SK-N-MC (cell line): ENCODE data around the gene PPP2R2C.

Experiments
- DNase-seq: peaks from one replicate; pipeline ENCODE4 v3.0.0-alpha.2; 2011; ENCODE audit warnings: low read depth, low spot score
- H3K27ac ChIP-seq: fragments of 200-600 bp; sonication (generic); 2 replicates; pipeline ENCODE4 v1.5.1; 2016; ENCODE audit warnings: mixed run types
- H3K36me3 ChIP-seq: fragments of 200-600 bp; sonication (generic); 2 replicates; pipeline ENCODE4 v1.6.1; 2017; ENCODE audit warnings: antibody characterized with exemption, low read length, mixed read lengths; ENCODE audit not compliant: insufficient read depth
- H3K4me3 ChIP-seq: fragments of 200-600 bp; sonication (generic); 2 replicates; pipeline ENCODE4 v1.5.1; 2016
- H3K9ac ChIP-seq: fragments of 200-600 bp; sonication (generic); 2 replicates; pipeline ENCODE4 v1.8.0; 2017; ENCODE audit warnings: mixed run types, mixed read lengths; ENCODE audit not compliant: insufficient read length
- H3K9me3 ChIP-seq: fragments of 200-600 bp; sonication (generic); 2 replicates; pipeline ENCODE4 v1.6.1; 2017; ENCODE audit warnings: low read depth, mild to moderate bottlenecking, antibody characterized with exemption, low read length, moderate library complexity, mixed read lengths
- EZH2 ChIP-seq: fragments of 200-600 bp; sonication (generic); IDR thresholded peaks from one replicate; pipeline ENCODE4 v1.6.1; 2017; ENCODE audit warnings: antibody characterized with exemption
- FOXP2 ChIP-seq: optimal IDR thresholded peaks from 2 replicates; pipeline ENCODE3; 2011; ENCODE audit warnings: mild to moderate bottlenecking, moderate library complexity; ENCODE audit not compliant: insufficient read depth; ENCODE audit errors: extremely low read length, control extremely low read depth
- POLR2AphosphoS5 ChIP-seq: IDR thresholded peaks from 2 replicates; pipeline ENCODE4 v1.6.1; 2012; ENCODE audit warnings: mild to moderate bottlenecking, low read depth, low read length, borderline replicate concordance

Gene PPP2R2C

DNA sequence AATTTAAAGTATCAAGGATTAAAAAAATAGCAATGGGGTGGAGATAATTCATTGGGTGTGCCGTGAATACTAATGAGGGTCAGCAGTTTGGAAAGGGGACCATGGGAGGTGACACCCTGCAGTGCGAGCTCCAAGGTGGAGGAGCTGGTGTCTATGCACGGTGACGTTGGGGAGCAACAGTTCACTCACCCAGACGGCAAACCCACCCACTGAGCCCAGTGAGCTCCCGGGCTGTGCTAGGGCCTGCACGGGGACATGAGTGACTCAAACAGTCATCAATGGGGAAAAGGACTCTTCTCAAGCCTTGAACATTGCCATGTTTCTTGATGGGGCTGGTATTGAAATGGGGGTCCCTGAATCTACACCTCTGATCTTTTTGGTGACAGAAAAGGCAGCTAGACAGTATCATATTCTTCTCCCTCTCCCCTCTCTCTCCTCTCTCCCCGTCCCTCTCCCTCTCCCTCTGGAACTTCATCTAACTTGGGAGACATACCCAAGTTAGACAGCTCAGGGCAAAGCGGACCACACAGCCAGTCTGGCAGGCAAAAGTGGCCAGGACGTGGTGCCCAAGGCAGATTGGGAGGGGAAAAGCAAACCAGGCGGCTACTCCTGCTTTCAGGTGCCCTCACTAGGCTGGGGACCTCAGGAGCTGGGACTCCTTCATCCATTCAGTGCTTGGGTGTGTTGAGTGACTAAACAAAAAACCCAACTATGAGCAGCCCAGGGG, 26.3 kb upstream of the PPP2R2C start:
- H3K9me3 ChIP-seq, result no peaks in the 10 kb centered on the region
- no peak for TF ChIP-seq POLR2AphosphoS5
- no peak for TF ChIP-seq EZH2
- no peak for TF ChIP-seq FOXP2
- H3K27ac ChIP-seq, result no peak overlapping the region
- H3K36me3 ChIP-seq, result no peaks in the 10 kb centered on the region
- H3K4me3 ChIP-seq, result no peak overlapping the region
- no peak for DNase-seq
- H3K9ac ChIP-seq, result no peak overlapping the region

DNA sequence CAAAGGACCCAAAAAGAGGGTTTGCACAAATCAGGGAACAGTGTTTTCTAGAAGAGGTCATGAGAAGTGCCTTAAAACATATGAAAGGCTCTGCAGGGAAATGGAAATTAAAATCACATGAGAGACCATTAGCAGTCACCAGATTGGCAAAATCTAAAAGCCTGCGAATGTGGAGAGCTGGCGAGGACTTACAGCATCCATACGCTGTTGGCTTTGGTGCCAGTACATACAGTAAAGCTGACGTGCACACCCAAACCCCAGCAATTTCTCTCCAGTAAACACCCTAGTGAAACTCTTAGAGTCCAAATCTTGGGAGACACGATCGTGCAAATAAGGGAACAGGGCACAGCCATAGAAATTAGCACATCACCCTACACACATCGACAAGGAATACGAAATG, 25.4 kb upstream of the PPP2R2C start:
- Histone ChIP-seq H3K9me3 (no peaks in the 10 kb centered on the region), H3K9ac (no peak overlapping the region), H3K36me3 (no peaks in the 10 kb centered on the region), H3K27ac (no peak overlapping the region), H3K4me3 (no peak overlapping the region)
- TF ChIP-seq EZH2, result no peak
- no peak for TF ChIP-seq POLR2AphosphoS5
- TF ChIP-seq FOXP2, result no peak
- DNase-seq, result no peak

DNA sequence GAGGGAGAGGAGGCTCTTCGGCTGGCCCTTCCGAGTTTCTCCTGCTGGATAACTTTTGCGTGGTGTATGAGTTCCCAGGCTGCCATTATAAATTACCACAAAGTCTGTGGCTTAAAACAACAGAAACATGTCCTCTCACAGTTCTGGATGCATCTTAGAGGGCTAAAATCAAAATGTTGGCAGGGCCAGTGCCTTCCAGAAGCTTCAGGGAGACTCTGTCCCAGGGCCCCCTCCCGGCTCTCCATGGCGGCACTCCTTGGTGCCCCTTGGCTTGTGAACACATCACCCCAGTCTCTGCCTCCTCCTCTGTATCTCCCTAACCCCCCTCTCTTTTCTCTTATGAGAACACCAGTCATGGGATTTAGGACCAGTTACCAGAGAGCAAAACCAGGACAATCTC, 23.3 kb upstream of the PPP2R2C start:
- no peaks in the 10 kb centered on the region for H3K9me3 ChIP-seq
- H3K4me3 ChIP-seq, result no peak overlapping the region
- H3K9ac ChIP-seq, result no peak overlapping the region
- TF ChIP-seq FOXP2 (no peak), POLR2AphosphoS5 (no peak), EZH2 (no peak)
- H3K36me3 ChIP-seq, result no peaks in the 10 kb centered on the region
- no peak overlapping the region for H3K27ac ChIP-seq
- no peak for DNase-seq

DNA sequence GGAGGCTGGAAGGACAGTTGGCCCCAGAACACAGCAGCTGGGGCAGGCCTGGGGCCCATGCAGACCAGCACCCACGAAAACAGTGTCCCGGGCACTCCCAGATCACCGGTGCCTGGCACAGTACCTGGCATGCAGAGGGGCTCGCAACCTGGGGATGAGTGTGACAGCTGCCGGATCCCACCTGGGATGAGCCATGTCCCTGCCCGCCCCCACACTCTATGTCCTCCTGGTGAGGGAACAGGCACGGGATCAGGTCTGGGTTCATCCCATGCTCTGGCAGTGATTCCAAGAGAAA, 22.8 kb upstream of the PPP2R2C start:
- no peak overlapping the region for H3K4me3 ChIP-seq
- no peak overlapping the region for H3K27ac ChIP-seq
- no peak overlapping the region for H3K9ac ChIP-seq
- no peak for DNase-seq
- no peak for TF ChIP-seq POLR2AphosphoS5
- TF ChIP-seq FOXP2, result no peak
- no peak for TF ChIP-seq EZH2
- no peaks in the 10 kb centered on the region for H3K36me3 ChIP-seq
- no peaks in the 10 kb centered on the region for H3K9me3 ChIP-seq

DNA sequence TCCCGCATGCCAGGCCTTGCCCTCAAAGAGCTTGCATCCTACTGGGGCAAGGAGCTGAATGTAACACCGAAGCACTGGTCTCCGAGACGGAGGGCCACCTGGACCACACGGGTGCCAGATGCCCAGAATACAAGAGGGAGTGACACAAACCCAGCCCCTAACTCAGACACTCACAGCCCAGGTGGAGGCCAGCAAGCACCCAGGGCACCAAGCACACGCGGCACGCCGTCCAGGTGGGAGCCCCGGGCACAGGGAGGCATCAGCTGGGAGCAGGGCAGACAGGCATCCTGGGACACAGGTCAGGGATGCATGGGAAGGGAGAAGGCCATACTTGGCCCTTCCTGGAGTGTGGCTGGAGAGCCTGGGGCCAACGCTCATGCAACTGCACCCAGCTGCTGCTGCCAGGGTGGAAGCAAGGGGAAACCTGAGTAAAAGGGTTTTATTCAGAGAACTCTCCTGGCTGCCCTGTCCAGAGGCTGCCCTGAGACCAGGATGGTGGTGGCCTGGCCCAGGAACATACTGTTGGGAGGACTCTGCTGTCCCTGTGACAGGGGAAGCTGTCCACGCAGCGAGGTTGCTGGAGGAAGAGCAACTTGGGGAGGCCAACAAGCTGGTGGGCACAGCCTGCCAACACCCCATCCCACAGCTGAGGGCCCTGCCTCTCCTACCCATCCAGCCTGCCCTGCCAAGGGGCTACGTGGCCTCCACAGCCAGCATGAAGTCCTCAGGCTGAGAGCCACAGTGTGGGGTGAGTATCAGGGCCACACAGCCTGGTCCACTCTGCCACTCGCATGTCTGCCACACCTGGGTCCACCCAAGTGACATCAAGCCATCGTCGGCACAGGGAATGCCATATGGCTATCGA, 22.2 kb upstream of the PPP2R2C start:
- Histone ChIP-seq H3K9me3 (no peaks in the 10 kb centered on the region), H3K36me3 (no peaks in the 10 kb centered on the region), H3K27ac (no peak overlapping the region), H3K9ac (no peak overlapping the region), H3K4me3 (no peak overlapping the region)
- DNase-seq, result no peak
- no peak for TF ChIP-seq EZH2
- TF ChIP-seq FOXP2, result no peak
- no peak for TF ChIP-seq POLR2AphosphoS5

DNA sequence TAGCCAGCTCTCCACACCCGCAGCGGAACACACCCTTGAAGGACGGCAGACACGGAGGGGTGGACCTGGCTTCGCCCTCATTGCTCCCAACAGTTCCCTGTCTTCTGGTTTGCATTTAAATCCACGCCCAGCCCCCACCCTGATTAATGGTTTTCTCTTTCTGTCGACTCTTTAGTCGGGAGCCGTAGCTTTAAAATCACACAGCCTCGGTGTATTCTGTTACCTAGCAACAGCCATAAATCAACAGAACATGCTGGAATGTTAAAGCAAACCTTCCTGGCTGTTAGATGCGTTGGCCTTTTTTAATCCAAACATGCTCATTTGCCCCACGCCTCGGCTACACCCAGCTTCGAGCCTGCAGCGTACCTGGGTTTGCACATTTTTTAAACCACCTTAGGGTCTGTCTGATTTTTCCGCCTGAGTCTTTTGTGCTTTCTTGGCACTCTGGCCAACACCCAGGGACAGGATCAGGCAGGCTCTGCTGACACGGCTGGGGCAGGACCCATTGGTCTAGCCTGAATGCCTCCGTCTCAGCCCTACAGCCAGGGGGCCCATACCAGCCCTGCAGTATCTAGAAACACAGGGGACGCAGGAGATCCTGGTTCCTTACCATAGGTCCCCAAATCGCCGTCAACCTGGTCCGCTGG, 21.4 kb upstream of the PPP2R2C start:
- Histone ChIP-seq H3K9me3 (no peaks in the 10 kb centered on the region), H3K9ac (no peak overlapping the region), H3K27ac (no peak overlapping the region), H3K36me3 (no peaks in the 10 kb centered on the region), H3K4me3 (no peak overlapping the region)
- no peak for TF ChIP-seq EZH2
- TF ChIP-seq POLR2AphosphoS5, result no peak
- TF ChIP-seq FOXP2, result no peak
- DNase-seq, result no peak

DNA sequence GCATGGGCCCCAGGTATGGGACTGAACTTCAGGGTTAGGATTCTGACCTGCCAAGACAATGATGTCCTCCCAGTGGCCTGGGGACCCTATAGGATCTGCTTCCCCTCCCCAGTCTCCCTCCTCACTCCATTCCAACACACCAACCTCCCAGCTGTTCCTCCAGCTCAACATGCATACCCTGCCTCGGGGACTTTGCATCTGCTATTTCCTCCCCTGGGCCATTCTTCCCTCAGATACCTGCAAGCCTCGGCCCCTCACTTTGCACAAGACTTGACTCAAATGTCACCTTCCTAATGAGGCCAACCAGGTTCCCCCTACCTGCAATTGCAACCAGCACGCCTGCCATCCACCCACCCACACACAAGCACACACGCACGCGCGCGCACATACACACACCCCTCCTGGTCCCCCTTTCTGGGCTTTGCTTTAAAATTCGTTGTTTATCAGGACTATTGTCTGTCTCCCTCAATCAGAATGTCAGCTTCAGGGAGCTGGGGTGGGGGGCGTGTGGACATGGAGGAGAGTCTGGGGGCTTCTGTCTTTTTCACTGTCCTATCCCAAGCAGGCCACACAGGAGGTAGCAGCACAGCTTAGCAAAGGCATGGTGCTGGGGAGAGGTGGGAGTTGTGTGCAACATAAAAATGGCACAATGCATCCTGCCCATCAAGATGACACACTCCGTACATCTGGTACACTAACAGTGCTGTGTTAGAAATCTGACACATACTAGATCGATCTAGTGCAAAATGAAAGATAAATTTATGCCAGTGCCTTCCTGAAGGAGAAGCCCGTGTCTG, 20.6 kb upstream of the PPP2R2C start:
- no peak for DNase-seq
- Histone ChIP-seq H3K9me3 (no peaks in the 10 kb centered on the region), H3K36me3 (no peaks in the 10 kb centered on the region), H3K27ac (no peak overlapping the region), H3K4me3 (no peak overlapping the region), H3K9ac (no peak overlapping the region)
- no peak for TF ChIP-seq EZH2
- no peak for TF ChIP-seq FOXP2
- no peak for TF ChIP-seq POLR2AphosphoS5

DNA sequence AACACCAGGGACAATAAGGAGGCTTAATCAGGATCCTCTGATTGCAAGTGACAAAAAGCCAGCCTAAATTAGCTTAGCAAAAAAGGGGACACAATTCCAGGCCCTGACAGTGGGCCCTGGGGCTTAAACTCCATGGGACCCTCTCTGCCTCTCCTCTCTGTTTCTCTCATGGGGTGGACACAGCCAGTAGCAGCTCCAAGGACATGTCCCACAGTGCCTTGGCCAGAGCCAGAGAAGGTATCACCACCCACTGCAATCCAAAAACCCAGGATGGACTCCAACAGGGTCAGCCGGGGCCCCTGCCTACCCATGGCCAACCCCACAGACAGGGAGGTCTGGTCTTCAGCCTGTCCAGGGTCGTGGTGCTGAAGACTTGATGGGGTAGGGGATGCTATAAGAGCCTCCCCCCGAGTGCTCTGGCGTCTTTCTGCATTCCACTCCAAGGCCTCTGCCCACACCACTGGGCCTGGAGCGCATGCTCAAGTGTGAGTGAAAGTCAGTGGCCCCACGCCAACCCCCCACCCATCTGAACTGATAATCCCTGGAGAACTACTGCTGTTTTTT, 19.7 kb upstream of the PPP2R2C start:
- no peak for TF ChIP-seq EZH2
- TF ChIP-seq POLR2AphosphoS5, result no peak
- TF ChIP-seq FOXP2, result no peak
- H3K36me3 ChIP-seq, result no peaks in the 10 kb centered on the region
- no peak for DNase-seq
- H3K9ac ChIP-seq, result no peak overlapping the region
- H3K27ac ChIP-seq, result no peak overlapping the region
- no peak overlapping the region for H3K4me3 ChIP-seq
- no peaks in the 10 kb centered on the region for H3K9me3 ChIP-seq
